ENCODE measurements around the gene CCDC197. TPM values are rescaled to one million over a fixed set of nuclear protein-coding genes. Genes with fewer than 3 reads are reported as not detected.

The CCDC197 gene
- total RNA-seq, 2 experiments from 2014 or later = 0.45 TPM; not detected in 1

GRCh38 chr14:93996130-93996695, 888 bp upstream of the CCDC197 start:
- DNase-seq = no peak
- Mint-ChIP-seq H3K4me3 (no peak overlapping the region), H3K9me3 (no peaks in the 10 kb centered on the region), H3K4me1 (peaks cover 40% of the 10 kb centered on the region), H3K27ac (no peak overlapping the region), H3K36me3 (ENCODE audit: low read depth) (no peaks in the 10 kb centered on the region), H3K27me3 (no peaks in the 10 kb centered on the region)
- ChIA-PET POLR2A (interaction anchor here (0.6 to 2.6 kb wide), 6 partner anchors 14 to 57 kb away, joined by 3 to 13 read pairs (median 5); partner anchors contain the start of gene ASB2), CTCF (interaction anchor here (0.8 to 11.1 kb wide), 6 partner anchors 12 to 104 kb away, joined by 3 to 300 read pairs (median 6); no protein-coding TSS in a partner anchor)

- no peak for DNase-seq
- no peaks in the 10 kb centered on the region for H3K9me3 Mint-ChIP-seq
- peaks cover 49% of the 10 kb centered on the region for H3K4me1 Mint-ChIP-seq
- no peaks in the 10 kb centered on the region for H3K27me3 Mint-ChIP-seq
- H3K27ac Mint-ChIP-seq = peak overlapping the region; percentile 19
- H3K4me3 Mint-ChIP-seq = no peak overlapping the region
- CTCF ChIA-PET = interaction anchor here (1.4 to 11.1 kb wide), 9 partner anchors 13 to 59 kb away, joined by 3 to 300 read pairs (median 8); partner anchors contain the start of gene ASB2
- POLR2A ChIA-PET = interaction anchor here (0.7 to 5.8 kb wide), 12 partner anchors 10 to 57 kb away, joined by 3 to 63 read pairs (median 4); no protein-coding TSS in a partner anchor
- no peaks in the 10 kb centered on the region for H3K36me3 Mint-ChIP-seq (ENCODE audit: low read depth)
Observed at GRCh38 chr14:93997916-93998870, 1.1 kb downstream of the CCDC197 start.

- no peak overlapping the region for H3K27ac Mint-ChIP-seq
- DNase-seq = no peak
- POLR2A ChIA-PET = interaction anchor here (0.9 to 5.8 kb wide), 8 partner anchors 13 to 62 kb away, joined by 3 to 63 read pairs (median 5); no protein-coding TSS in a partner anchor
- no peaks in the 10 kb centered on the region for H3K27me3 Mint-ChIP-seq
- H3K4me1 Mint-ChIP-seq = peaks cover 52% of the 10 kb centered on the region
- no peaks in the 10 kb centered on the region for H3K9me3 Mint-ChIP-seq
- H3K36me3 Mint-ChIP-seq (ENCODE audit: low read depth) = no peaks in the 10 kb centered on the region
- no peak overlapping the region for H3K4me3 Mint-ChIP-seq
- CTCF ChIA-PET = interaction anchor here (1.0 to 11.1 kb wide), 10 partner anchors 12 to 197 kb away, joined by 3 to 300 read pairs (median 6); partner anchors contain the start of gene ASB2
Observed at GRCh38 chr14:93998871-93999403, 1.8 kb downstream of the CCDC197 start.

GRCh38 chr14:93999573-93999972, 2.5 kb downstream of the CCDC197 start:
- ChIA-PET POLR2A (interaction anchor here (0.8 to 5.8 kb wide), 11 partner anchors 12 to 63 kb away, joined by 3 to 63 read pairs (median 5); no protein-coding TSS in a partner anchor), CTCF (interaction anchor here (0.8 to 11.1 kb wide), 13 partner anchors 12 to 198 kb away, joined by 3 to 300 read pairs (median 5); partner anchors contain the start of gene ASB2)
- Mint-ChIP-seq H3K9me3 (no peaks in the 10 kb centered on the region), H3K36me3 (ENCODE audit: low read depth) (no peaks in the 10 kb centered on the region), H3K27me3 (no peaks in the 10 kb centered on the region), H3K4me3 (no peak overlapping the region), H3K27ac (no peak overlapping the region), H3K4me1 (peaks cover 47% of the 10 kb centered on the region)
- no peak for DNase-seq

- Mint-ChIP-seq H3K36me3 (ENCODE audit: low read depth) (no peaks in the 10 kb centered on the region), H3K27ac (no peak overlapping the region), H3K27me3 (peaks cover 5% of the 10 kb centered on the region), H3K4me1 (peaks cover 44% of the 10 kb centered on the region), H3K9me3 (no peaks in the 10 kb centered on the region), H3K4me3 (no peak overlapping the region)
- POLR2A ChIA-PET = interaction anchor here (0.8 to 5.8 kb wide), 11 partner anchors 22 to 64 kb away, joined by 3 to 63 read pairs (median 6); no protein-coding TSS in a partner anchor
- DNase-seq = no peak
- CTCF ChIA-PET = interaction anchor here (0.8 to 11.1 kb wide), 14 partner anchors 8 to 180 kb away, joined by 3 to 300 read pairs (median 8); partner anchors contain the start of gene ASB2
Observed at GRCh38 chr14:94000267-94000666, 3.2 kb downstream of the CCDC197 start.

GRCh38 chr14:94001016-94001415, 3.9 kb downstream of the CCDC197 start:
- DNase-seq = no peak
- CTCF ChIA-PET = interaction anchor here (0.7 to 11.1 kb wide), 21 partner anchors 9 to 180 kb away, joined by 3 to 300 read pairs (median 4); partner anchors contain the start of gene ASB2
- Mint-ChIP-seq H3K4me3 (no peak overlapping the region), H3K27ac (no peak overlapping the region), H3K36me3 (ENCODE audit: low read depth) (no peaks in the 10 kb centered on the region), H3K27me3 (peaks cover 6% of the 10 kb centered on the region), H3K9me3 (no peaks in the 10 kb centered on the region), H3K4me1 (peaks cover 44% of the 10 kb centered on the region)
- POLR2A ChIA-PET = interaction anchor here (1.1 to 5.8 kb wide), 8 partner anchors 14 to 78 kb away, joined by 3 to 63 read pairs (median 11); no protein-coding TSS in a partner anchor

- Mint-ChIP-seq H3K4me1 (peaks cover 45% of the 10 kb centered on the region), H3K9me3 (no peaks in the 10 kb centered on the region), H3K36me3 (ENCODE audit: low read depth) (no peaks in the 10 kb centered on the region), H3K27me3 (peaks cover 6% of the 10 kb centered on the region), H3K4me3 (no peak overlapping the region), H3K27ac (peak overlapping the region; percentile 21)
- POLR2A ChIA-PET = interaction anchor here (1.1 to 5.8 kb wide), 8 partner anchors 15 to 77 kb away, joined by 3 to 63 read pairs (median 11); no protein-coding TSS in a partner anchor
- CTCF ChIA-PET = interaction anchor here (0.7 to 11.1 kb wide), 23 partner anchors 9 to 135 kb away, joined by 3 to 300 read pairs (median 4); partner anchors contain the start of gene ASB2
- peak; percentile 65 for DNase-seq
Observed at GRCh38 chr14:94001501-94002396, 4.6 kb downstream of the CCDC197 start.

- POLR2A ChIA-PET = interaction anchor here (1.0 to 1.4 kb wide), 2 partner anchors 9 to 41 kb away, joined by 3 read pairs; no protein-coding TSS in a partner anchor
Observed at GRCh38 chr14:94003397-94003796, 6.3 kb downstream of the CCDC197 start.

GRCh38 chr14:94004015-94004414, 6.9 kb downstream of the CCDC197 start:
- Mint-ChIP-seq H3K36me3 (ENCODE audit: low read depth) (no peaks in the 10 kb centered on the region), H3K4me3 (no peak overlapping the region), H3K27me3 (peaks cover 6% of the 10 kb centered on the region), H3K9me3 (no peaks in the 10 kb centered on the region), H3K27ac (no peak overlapping the region), H3K4me1 (peaks cover 50% of the 10 kb centered on the region)
- POLR2A ChIA-PET = interaction anchor here (1.0 to 1.7 kb wide), 6 partner anchors 41 to 73 kb away, joined by 3 to 4 read pairs (median 3); no protein-coding TSS in a partner anchor
- DNase-seq = no peak
- CTCF ChIA-PET = interaction anchor here (0.7 to 11.1 kb wide), 10 partner anchors 11 to 132 kb away, joined by 3 to 300 read pairs (median 6); partner anchors contain the start of gene ASB2

More at GRCh38 chr14:94003397-94003796, 6.3 kb downstream of the CCDC197 start:
- DNase-seq = no peak
- Mint-ChIP-seq H3K4me3 (no peak overlapping the region), H3K27me3 (peaks cover 6% of the 10 kb centered on the region), H3K4me1 (peaks cover 46% of the 10 kb centered on the region), H3K9me3 (no peaks in the 10 kb centered on the region), H3K27ac (no peak overlapping the region), H3K36me3 (ENCODE audit: low read depth) (no peaks in the 10 kb centered on the region)
- CTCF ChIA-PET = interaction anchor here (0.7 to 11.1 kb wide), 9 partner anchors 8 to 70 kb away, joined by 3 to 300 read pairs (median 8); partner anchors contain the start of gene ASB2

GRCh38 chr14:94005324-94006073, 8.4 kb downstream of the CCDC197 start:
- Mint-ChIP-seq H3K9me3 (no peaks in the 10 kb centered on the region), H3K4me1 (peaks cover 58% of the 10 kb centered on the region), H3K4me3 (no peak overlapping the region), H3K27me3 (peaks cover 6% of the 10 kb centered on the region), H3K36me3 (ENCODE audit: low read depth) (no peaks in the 10 kb centered on the region), H3K27ac (no peak overlapping the region)
- ChIA-PET POLR2A (interaction anchor here (1.1 to 1.7 kb wide), 3 partner anchors 42 to 66 kb away, joined by 3 to 4 read pairs (median 3); no protein-coding TSS in a partner anchor), CTCF (interaction anchor here (0.8 to 11.1 kb wide), 10 partner anchors 10 to 175 kb away, joined by 3 to 300 read pairs (median 6); no protein-coding TSS in a partner anchor)
- DNase-seq = peak; percentile 46

Measured in activated CD4-positive, alpha-beta memory T cell treated with anti-CD3 and anti-CD28 coated beads, Interleukin-2, amount 10 ng/mL, durations not matched to agents 7 days and 5 days (primary cell).